ENCODE results near the gene LDLRAD4.

Gene LDLRAD4

DNA sequence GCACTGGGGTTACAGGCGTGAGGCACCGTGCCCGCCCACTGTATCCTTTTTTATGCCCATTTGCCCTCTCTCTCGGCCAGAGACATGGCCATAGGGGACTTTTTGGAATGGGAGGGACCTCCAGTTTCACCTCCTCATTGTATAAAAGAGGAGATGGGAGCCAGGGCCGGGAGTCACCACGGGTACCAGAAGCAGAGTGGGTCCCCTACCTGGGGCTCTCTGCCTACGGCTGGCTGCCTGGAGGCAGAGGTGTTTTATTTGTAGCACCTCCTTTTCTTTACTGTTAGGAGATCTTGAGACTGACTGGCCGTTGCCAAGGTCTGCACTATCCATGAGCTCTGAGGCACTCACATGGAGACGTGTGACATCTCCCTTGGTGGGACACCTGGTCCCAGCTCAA is 162.8 kb downstream of the LDLRAD4 start:
- H3K36me3 ChIP-seq (ENCODE audit: control insufficient read depth in 1 of 2, insufficient read depth in 2 of 2, low read length in 2 of 2), result no peaks in the 10 kb centered on the region
- peaks cover 27 to 30% of the 10 kb centered on the region in 2 donors for H3K4me1 ChIP-seq (ENCODE audit: control insufficient read depth in 1 of 2, insufficient read depth in 2 of 2, low read length in 2 of 2)
- peak overlapping the region; percentile 82 for H3K27ac ChIP-seq (ENCODE audit: low read depth, low read length)
- no peaks in the 10 kb centered on the region for H3K9me3 ChIP-seq (ENCODE audit: control insufficient read depth in 1 of 2, low read length in 2 of 2)
- no peaks in the 10 kb centered on the region for H3K27me3 ChIP-seq (ENCODE audit: control insufficient read depth in 1 of 2, insufficient read depth in 2 of 2, low read length in 2 of 2)
- H3K4me3 ChIP-seq (ENCODE audit: low read depth in 1 of 2, low read length in 2 of 2), result peak overlapping the region; percentile 67 to 73
- H3K9ac ChIP-seq (ENCODE audit: low read depth in 1 of 2, low read length in 2 of 2), result peak overlapping the region; percentile 28 to 68

DNA sequence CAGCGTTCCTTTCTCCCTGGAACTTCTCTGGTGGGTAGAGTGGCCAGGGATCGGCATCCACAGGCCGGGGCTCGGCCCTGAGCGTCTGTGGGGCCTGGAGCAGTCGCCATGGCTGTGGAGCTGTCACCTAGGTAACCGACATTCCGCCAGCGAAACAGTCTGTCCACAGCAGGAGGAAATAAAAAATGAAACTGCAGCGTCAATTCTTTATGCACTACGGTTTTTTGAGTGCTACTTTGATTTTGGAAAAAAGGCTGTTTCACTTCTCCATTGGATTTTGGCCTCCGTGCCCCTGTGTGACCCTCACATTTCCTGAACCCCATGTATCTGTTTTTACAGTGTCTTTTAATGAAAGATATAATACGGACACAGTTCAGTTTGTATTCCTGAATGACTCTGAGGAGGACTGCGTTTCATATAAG is 163.4 kb downstream of the LDLRAD4 start:
- Histone ChIP-seq H3K4me1 (ENCODE audit: control insufficient read depth in 1 of 2, insufficient read depth in 2 of 2, low read length in 2 of 2) (peaks cover 27 to 30% of the 10 kb centered on the region in 2 donors), H3K27ac (ENCODE audit: low read depth, low read length) (peak overlapping the region; percentile 82)

DNA sequence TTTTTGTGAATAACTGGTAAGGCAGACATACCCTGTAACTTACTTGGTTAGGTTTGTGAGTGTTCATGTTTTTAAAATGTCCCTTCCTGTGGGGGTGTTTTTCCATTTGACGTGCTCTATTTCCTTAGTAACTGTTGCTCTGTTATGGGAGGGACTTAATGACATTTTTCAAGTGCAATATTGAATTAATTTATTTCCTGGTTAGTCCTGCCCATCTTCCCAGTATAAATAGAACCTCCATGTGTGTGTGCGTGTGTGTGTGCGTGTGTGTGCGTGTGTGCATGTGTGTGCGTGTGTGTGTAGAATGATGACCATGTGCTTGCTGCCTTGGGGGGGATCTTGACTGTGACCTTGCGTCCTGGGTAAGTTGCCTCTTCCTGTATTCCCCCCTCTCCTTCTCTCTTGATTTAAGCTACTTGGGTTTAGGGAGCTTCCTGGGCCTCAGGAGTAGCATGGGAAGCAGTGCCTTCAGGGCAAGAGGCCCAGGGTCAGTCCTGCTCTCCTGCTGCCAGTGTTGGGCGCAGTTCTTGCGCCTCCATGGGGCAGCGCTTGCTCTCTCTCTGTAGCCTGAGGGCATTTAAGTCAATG is 163.9 kb downstream of the LDLRAD4 start:
- H3K27me3 ChIP-seq (ENCODE audit: control insufficient read depth in 1 of 2, insufficient read depth in 2 of 2, low read length in 2 of 2), result no peaks in the 10 kb centered on the region
- H3K4me1 ChIP-seq (ENCODE audit: control insufficient read depth in 1 of 2, insufficient read depth in 2 of 2, low read length in 2 of 2), result peaks cover 27 to 30% of the 10 kb centered on the region in 2 donors
- peak overlapping the region; percentile 67 to 73 for H3K4me3 ChIP-seq (ENCODE audit: low read depth in 1 of 2, low read length in 2 of 2)
- peak overlapping the region; percentile 49 to 68 for H3K9ac ChIP-seq (ENCODE audit: low read depth in 1 of 2, low read length in 2 of 2)
- peaks cover 0 to under 1% of the 10 kb centered on the region in 2 donors for H3K36me3 ChIP-seq (ENCODE audit: control insufficient read depth in 1 of 2, insufficient read depth in 2 of 2, low read length in 2 of 2)
- peak overlapping the region; percentile 82 for H3K27ac ChIP-seq (ENCODE audit: low read depth, low read length)
- H3K9me3 ChIP-seq (ENCODE audit: control insufficient read depth in 1 of 2, low read length in 2 of 2), result no peaks in the 10 kb centered on the region

More for the DNA sequence above, 163.4 kb downstream of the LDLRAD4 start:
- peak overlapping the region; percentile 67 to 73 for H3K4me3 ChIP-seq (ENCODE audit: low read depth in 1 of 2, low read length in 2 of 2)
- no peaks in the 10 kb centered on the region for H3K9me3 ChIP-seq (ENCODE audit: control insufficient read depth in 1 of 2, low read length in 2 of 2)
- H3K36me3 ChIP-seq (ENCODE audit: control insufficient read depth in 1 of 2, insufficient read depth in 2 of 2, low read length in 2 of 2), result no peaks in the 10 kb centered on the region
- H3K9ac ChIP-seq (ENCODE audit: low read depth in 1 of 2, low read length in 2 of 2), result peak overlapping the region; percentile 49 to 68
- H3K27me3 ChIP-seq (ENCODE audit: control insufficient read depth in 1 of 2, insufficient read depth in 2 of 2, low read length in 2 of 2), result no peaks in the 10 kb centered on the region

DNA sequence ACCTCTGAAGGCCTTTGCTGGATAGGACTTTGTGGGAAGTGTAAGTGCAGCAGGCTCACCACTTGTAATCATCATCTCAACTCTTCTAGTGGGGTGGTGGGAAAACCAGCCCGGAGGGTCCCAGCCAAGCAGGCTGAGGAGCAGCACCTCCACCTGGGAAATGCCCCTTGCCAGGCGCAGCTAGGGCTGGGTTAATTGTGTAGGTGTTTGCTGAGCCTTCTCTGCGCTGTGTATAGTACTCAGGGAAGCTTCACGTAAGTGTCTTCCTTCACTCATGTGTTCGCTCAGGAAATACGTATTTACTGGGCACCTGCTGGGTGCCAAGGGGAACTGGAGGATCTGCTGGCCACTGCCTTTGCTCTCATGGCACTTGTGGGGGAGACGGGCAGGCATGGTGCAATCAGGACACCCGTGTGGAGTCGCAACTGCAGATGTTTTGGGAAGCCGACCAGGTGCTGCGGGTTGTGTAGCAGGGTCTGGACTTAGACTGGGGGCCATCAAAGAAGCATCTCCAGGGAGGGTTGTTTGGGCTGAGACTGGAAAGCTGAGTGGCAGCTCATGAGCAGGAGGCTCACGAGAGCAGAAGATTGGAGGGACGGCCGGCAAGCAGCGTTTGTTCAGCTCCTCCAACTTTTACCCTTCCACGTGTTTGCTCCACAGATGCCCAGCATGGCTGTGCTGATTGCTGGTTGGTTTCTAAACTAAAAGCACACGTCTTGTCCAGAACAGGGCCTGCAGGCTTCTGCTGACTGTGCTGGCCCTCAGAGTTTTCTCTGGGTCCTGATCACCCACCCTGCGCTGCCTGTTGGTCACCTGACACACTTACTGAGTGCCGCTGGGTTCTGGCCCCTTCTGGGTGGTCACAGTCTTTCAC is 164.6 kb downstream of the LDLRAD4 start:
- Histone ChIP-seq H3K4me3 (ENCODE audit: low read depth in 1 of 2, low read length in 2 of 2) (peak overlapping the region; percentile 37 to 67), H3K9me3 (ENCODE audit: control insufficient read depth in 1 of 2, low read length in 2 of 2) (no peaks in the 10 kb centered on the region), H3K9ac (ENCODE audit: low read depth in 1 of 2, low read length in 2 of 2) (peak overlapping the region; percentile 49 to 55), H3K36me3 (ENCODE audit: control insufficient read depth in 1 of 2, insufficient read depth in 2 of 2, low read length in 2 of 2) (peaks cover 2 to 4% of the 10 kb centered on the region in 2 donors), H3K27me3 (ENCODE audit: control insufficient read depth in 1 of 2, insufficient read depth in 2 of 2, low read length in 2 of 2) (no peaks in the 10 kb centered on the region), H3K4me1 (ENCODE audit: control insufficient read depth in 1 of 2, insufficient read depth in 2 of 2, low read length in 2 of 2) (peaks cover 27 to 30% of the 10 kb centered on the region in 2 donors), H3K27ac (ENCODE audit: low read depth, low read length) (peak overlapping the region; percentile 32)

DNA sequence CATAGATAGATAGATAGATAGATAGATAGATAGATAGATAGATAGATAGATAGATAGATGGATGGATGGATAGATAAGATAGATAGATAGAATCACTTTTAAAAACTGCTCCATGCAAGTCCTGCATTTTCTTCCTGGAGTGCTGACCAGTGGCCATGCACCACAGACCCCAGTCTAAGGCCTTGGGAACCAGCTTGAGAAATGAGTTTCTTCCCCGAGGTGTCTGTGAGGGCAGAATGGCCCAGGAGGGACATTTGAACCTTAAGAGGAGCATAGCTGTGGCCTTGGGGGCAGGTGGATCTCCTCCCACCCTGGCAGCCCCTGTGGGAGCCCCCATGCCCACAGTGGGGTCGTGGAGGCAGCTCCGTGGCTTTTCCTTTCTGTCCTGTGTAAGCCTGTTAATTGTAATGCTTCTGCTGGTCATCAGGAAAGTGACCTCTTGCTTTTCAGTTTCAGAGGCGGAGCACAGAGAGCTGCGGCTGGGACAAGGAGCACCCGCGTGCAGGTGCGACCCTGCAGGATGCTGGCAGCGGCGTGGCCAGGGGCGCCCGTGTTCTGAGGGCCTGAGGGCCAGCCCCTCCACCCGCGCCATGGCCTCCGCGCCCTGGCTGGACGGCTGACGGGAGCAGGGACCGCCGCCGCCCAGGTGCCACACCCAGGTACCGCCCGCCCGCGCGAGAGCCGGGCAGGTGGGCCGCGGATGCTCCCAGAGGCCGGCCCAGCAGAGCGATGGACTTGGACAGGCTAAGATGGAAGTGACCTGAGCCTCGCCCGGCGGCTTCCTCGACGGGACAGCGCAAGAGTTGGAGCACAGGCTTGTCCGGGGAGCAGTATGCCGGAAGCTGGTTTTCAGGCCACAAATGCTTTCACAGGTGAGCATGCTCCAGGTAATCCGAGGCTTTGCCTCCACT is 168.6 kb downstream of the LDLRAD4 start:
- Histone ChIP-seq H3K27me3 (ENCODE audit: control insufficient read depth in 1 of 2, insufficient read depth in 2 of 2, low read length in 2 of 2) (no peaks in the 10 kb centered on the region), H3K4me3 (ENCODE audit: low read depth in 1 of 2, low read length in 2 of 2) (no peak overlapping the region), H3K9me3 (ENCODE audit: control insufficient read depth in 1 of 2, low read length in 2 of 2) (no peaks in the 10 kb centered on the region), H3K9ac (ENCODE audit: low read depth in 1 of 2, low read length in 2 of 2) (no peak overlapping the region), H3K36me3 (ENCODE audit: control insufficient read depth in 1 of 2, insufficient read depth in 2 of 2, low read length in 2 of 2) (peaks cover 4 to 12% of the 10 kb centered on the region in 2 donors), H3K4me1 (ENCODE audit: control insufficient read depth in 1 of 2, insufficient read depth in 2 of 2, low read length in 2 of 2) (peaks cover 10 to 16% of the 10 kb centered on the region in 2 donors), H3K27ac (ENCODE audit: low read depth, low read length) (no peak overlapping the region)

DNA sequence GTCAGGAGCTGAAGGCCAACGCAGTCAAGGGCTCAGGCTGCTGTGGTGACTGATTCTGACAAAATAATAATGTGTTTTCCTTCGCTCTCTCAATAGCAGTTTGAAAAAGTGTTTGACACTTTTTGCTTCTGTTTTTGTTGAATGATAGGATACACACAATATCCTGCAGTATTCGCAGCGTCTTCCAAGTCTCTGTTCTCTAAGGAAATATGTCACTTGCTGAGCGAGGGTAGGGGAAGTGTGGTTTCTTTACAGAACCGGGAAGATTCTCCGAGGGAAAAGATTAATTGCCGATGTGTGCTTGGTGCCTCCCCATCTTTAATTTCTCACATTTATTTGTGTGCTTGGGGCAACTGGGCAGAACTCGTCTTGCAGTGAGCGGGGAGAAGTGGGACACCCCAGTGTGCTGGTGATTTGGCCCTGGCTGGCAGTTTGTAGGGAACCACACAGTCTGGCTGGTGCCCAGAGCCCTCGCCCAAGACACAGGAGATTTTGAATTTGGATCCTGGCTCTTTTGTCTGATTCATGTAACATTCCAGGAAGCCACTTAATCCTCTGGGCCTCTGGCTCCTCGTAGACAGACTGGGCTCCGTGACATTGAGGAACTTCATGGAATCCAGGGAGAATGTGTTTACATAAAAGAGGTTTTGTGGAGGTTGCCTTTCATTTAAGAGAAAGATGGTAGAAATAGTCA is 169.4 kb downstream of the LDLRAD4 start:
- no peaks in the 10 kb centered on the region for H3K27me3 ChIP-seq (ENCODE audit: control insufficient read depth in 1 of 2, insufficient read depth in 2 of 2, low read length in 2 of 2)
- no peak overlapping the region for H3K9ac ChIP-seq (ENCODE audit: low read depth in 1 of 2, low read length in 2 of 2)
- H3K27ac ChIP-seq (ENCODE audit: low read depth, low read length), result no peak overlapping the region
- peaks cover 3 to 9% of the 10 kb centered on the region in 2 donors for H3K4me1 ChIP-seq (ENCODE audit: control insufficient read depth in 1 of 2, insufficient read depth in 2 of 2, low read length in 2 of 2)
- H3K36me3 ChIP-seq (ENCODE audit: control insufficient read depth in 1 of 2, insufficient read depth in 2 of 2, low read length in 2 of 2), result peaks cover 4 to 12% of the 10 kb centered on the region in 2 donors
- no peaks in the 10 kb centered on the region for H3K9me3 ChIP-seq (ENCODE audit: control insufficient read depth in 1 of 2, low read length in 2 of 2)
- H3K4me3 ChIP-seq (ENCODE audit: low read depth in 1 of 2, low read length in 2 of 2), result no peak overlapping the region

DNA sequence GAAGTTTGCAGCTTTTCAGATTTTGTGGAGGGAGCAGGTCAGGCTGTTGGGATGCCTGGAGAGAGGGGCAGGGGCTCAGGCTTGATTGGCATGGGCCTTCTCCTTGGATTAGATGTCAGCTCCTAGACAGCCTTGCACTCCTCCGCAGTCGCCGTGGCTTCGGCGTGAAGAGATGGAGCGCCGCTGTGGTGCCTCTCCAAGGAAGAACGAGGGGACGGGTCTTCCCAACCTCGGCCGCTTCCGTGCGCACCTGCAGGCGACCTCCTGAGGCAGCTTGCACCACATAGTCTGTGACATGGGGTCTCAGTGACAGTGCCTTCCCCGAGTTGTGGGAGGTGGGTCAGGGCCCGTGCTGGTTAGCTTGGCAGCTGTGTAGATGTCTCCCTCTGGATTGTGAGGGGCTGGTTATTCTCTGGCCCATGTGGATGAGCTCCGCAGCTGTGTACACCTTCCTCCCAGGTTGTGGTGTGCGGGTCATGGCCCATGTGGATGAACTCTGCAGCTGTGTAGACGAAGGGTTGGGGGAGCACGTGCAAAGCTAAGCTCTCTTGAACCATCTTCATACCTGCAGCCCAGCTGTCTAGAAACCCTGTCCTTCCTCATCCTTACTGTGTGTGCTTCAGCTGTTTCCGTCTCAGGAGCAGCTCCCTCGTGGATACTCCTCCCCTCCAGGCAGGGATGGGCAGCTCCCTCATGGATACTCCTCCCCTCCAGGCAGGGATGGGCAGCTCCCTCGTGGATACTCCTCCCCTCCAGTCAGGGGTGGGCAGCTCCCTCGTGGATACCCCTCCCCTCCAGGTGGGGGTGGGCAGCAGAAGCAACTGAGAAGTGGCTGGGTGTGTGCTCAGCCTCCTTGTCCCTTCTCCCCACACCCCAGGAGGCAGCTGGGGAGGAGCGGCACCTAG is 170.3 kb downstream of the LDLRAD4 start:
- no peak overlapping the region for H3K4me3 ChIP-seq (ENCODE audit: low read depth in 1 of 2, low read length in 2 of 2)
- H3K36me3 ChIP-seq (ENCODE audit: control insufficient read depth in 1 of 2, insufficient read depth in 2 of 2, low read length in 2 of 2), result peaks cover 4 to 12% of the 10 kb centered on the region in 2 donors
- H3K4me1 ChIP-seq (ENCODE audit: control insufficient read depth in 1 of 2, insufficient read depth in 2 of 2, low read length in 2 of 2), result peaks cover 0 to under 1% of the 10 kb centered on the region in 2 donors
- H3K27me3 ChIP-seq (ENCODE audit: control insufficient read depth in 1 of 2, insufficient read depth in 2 of 2, low read length in 2 of 2), result no peaks in the 10 kb centered on the region
- no peaks in the 10 kb centered on the region for H3K9me3 ChIP-seq (ENCODE audit: control insufficient read depth in 1 of 2, low read length in 2 of 2)
- no peak overlapping the region for H3K9ac ChIP-seq (ENCODE audit: low read depth in 1 of 2, low read length in 2 of 2)
- H3K27ac ChIP-seq (ENCODE audit: low read depth, low read length), result no peak overlapping the region

DNA sequence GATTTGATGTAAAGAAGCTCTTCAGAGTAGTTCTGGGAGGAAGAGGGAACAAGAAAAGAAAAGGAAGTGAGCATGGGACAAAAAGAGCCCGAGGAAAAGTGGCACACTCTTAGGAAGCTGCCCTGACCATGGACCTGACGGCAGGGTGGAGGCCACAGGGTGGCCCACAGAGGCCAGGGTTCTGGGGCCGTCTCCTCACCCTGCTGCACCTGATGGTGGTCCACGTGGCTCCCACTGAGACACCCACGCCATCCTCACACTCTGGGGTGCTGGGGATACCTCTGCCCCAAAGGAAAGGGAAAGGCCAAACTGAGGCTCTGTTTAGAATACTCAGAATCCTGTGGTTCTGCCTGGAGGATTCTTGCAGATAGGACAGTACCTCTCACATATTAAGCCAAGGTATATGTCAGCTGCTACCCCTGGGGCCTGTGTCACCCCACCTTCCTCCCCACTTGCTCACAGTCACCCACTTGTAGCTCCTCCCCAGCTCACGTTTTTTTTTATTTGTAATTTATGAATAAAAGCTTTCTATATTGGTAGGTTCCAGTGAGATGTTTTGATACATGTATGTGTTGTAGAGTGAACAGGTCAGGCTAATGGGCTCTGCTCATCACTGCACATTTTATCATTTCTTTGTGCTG is 171.1 kb downstream of the LDLRAD4 start:
- Histone ChIP-seq H3K36me3 (ENCODE audit: control insufficient read depth in 1 of 2, insufficient read depth in 2 of 2, low read length in 2 of 2) (peaks cover 4 to 12% of the 10 kb centered on the region in 2 donors), H3K9me3 (ENCODE audit: control insufficient read depth in 1 of 2, low read length in 2 of 2) (no peaks in the 10 kb centered on the region), H3K4me3 (ENCODE audit: low read depth in 1 of 2, low read length in 2 of 2) (no peak overlapping the region), H3K9ac (ENCODE audit: low read depth in 1 of 2, low read length in 2 of 2) (no peak overlapping the region), H3K4me1 (ENCODE audit: control insufficient read depth in 1 of 2, insufficient read depth in 2 of 2, low read length in 2 of 2) (peaks cover 0 to 1% of the 10 kb centered on the region in 2 donors), H3K27ac (ENCODE audit: low read depth, low read length) (no peak overlapping the region), H3K27me3 (ENCODE audit: control insufficient read depth in 1 of 2, insufficient read depth in 2 of 2, low read length in 2 of 2) (no peaks in the 10 kb centered on the region)

All from duodenal mucosa (tissue), 2 donors.